SU-DHL-6 (cell line): ENCODE data around the gene KCNIP4.

Experiments
- H2AFZ ChIP-seq: fragments of 200-600 bp; sonication (generic); 2 replicates; pipeline ENCODE4 v1.6.1; 2014; ENCODE audit warnings: low read depth, mild to moderate bottlenecking, moderate library complexity, mixed read lengths, antibody characterized with exemption, low read length; ENCODE audit not compliant: severe bottlenecking
- H3F3A ChIP-seq: fragments of 200-600 bp; shearing (Covaris generic); 2 replicates; pipeline ENCODE4 v1.6.0; 2016; ENCODE audit warnings: antibody characterized with exemption, mild to moderate bottlenecking; ENCODE audit not compliant: insufficient read depth
- H3K27ac ChIP-seq: fragments of 200-600 bp; sonication (generic); 2 replicates; pipeline ENCODE4 v1.5.1; 2016; ENCODE audit warnings: low read depth, mild to moderate bottlenecking, low read length, moderate library complexity, mixed read lengths
- H3K27me3 ChIP-seq: fragments of 200-600 bp; sonication (generic), shearing (Covaris generic); 2 replicates; pipeline ENCODE4 v1.6.0; 2014; ENCODE audit warnings: mild to moderate bottlenecking, low read length
- H3K36me3 ChIP-seq: fragments of 200-600 bp; sonication (generic); 2 replicates; pipeline ENCODE4 v1.6.1; 2014; ENCODE audit warnings: mild to moderate bottlenecking, low read length, mixed read lengths
- H3K4me2 ChIP-seq: fragments of 300-600, 200-600 bp; shearing (Covaris generic), sonication (generic); 2 replicates; pipeline ENCODE4 v1.6.0; 2014; ENCODE audit warnings: low read length, low read depth, mild to moderate bottlenecking; ENCODE audit not compliant: poor library complexity, severe bottlenecking
- H3K4me3 ChIP-seq: fragments of 200-600 bp; sonication (generic); 2 replicates; pipeline ENCODE4 v1.5.1; 2014; ENCODE audit warnings: antibody characterized with exemption, low read length, mild to moderate bottlenecking, mixed read lengths; ENCODE audit not compliant: insufficient read depth, poor library complexity, severe bottlenecking
- H3K79me2 ChIP-seq: fragments of 200-600 bp; sonication (generic); 2 replicates; pipeline ENCODE4 v1.6.1; 2014; ENCODE audit warnings: mild to moderate bottlenecking, low read length, moderate library complexity; ENCODE audit not compliant: insufficient read depth
- H3K9ac ChIP-seq: fragments of 200-600 bp; sonication (generic); 2 replicates; pipeline ENCODE4 v1.7.0; 2014; ENCODE audit warnings: mild to moderate bottlenecking, low read length
- H3K9me2 ChIP-seq: fragments of 200-600 bp; sonication (generic); replicated peaks from 2 replicates; pipeline ENCODE4 v1.6.1; 2014; ENCODE audit warnings: low read length; ENCODE audit not compliant: insufficient read depth
- H3K9me3 ChIP-seq: fragments of 200-600 bp; sonication (generic); 2 replicates; pipeline ENCODE4 v1.6.1; 2014; ENCODE audit warnings: low read length, mixed read lengths; ENCODE audit not compliant: insufficient read depth
- H4K20me1 ChIP-seq: fragments of 200-600 bp; sonication (generic); 2 replicates; pipeline ENCODE4 v1.6.1; 2014; ENCODE audit warnings: low read depth, mild to moderate bottlenecking, antibody characterized with exemption, low read length, moderate library complexity, mixed read lengths
- EZH2phosphoT487 ChIP-seq: fragments of 200-600 bp; sonication (generic), shearing (Covaris generic); conservative IDR thresholded peaks from 2 replicates; pipeline ENCODE4 v1.6.1; 2018; ENCODE audit warnings: mild to moderate bottlenecking, antibody characterized with exemption, low read length, moderate library complexity, mixed read lengths
- TF ChIP-seq, protein P1 (sequence below): fragments of 200-600 bp; sonication (generic); IDR thresholded peaks from one replicate; pipeline ENCODE4 v1.5.1; 2017; ENCODE audit warnings: antibody characterized with exemption, mild to moderate bottlenecking, low read length, moderate library complexity; ENCODE audit not compliant: insufficient read depth, poor library complexity, severe bottlenecking

Gene KCNIP4

DNA sequence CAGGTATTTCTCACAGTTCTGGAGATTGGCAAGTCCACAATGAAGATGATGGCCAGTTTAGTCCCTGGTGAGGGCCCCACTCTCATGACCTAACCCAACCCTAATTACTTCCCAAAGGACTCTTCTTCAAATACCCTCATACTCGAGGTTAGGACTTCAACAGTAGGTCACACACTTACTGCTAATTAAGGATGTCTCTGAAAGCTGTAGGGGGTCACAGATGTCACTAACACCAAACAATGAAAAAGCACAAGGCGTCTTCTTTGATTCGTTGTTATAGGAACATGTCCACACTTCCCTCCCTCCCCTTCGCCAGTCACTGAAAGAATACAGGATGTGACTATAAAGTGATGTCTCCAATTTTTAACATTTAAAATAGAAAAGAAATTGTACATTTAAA lies 938.6 kb downstream of the KCNIP4 start:
- TF ChIP-seq EZH2phosphoT487, result no peak
- TF ChIP-seq, protein P1, sequence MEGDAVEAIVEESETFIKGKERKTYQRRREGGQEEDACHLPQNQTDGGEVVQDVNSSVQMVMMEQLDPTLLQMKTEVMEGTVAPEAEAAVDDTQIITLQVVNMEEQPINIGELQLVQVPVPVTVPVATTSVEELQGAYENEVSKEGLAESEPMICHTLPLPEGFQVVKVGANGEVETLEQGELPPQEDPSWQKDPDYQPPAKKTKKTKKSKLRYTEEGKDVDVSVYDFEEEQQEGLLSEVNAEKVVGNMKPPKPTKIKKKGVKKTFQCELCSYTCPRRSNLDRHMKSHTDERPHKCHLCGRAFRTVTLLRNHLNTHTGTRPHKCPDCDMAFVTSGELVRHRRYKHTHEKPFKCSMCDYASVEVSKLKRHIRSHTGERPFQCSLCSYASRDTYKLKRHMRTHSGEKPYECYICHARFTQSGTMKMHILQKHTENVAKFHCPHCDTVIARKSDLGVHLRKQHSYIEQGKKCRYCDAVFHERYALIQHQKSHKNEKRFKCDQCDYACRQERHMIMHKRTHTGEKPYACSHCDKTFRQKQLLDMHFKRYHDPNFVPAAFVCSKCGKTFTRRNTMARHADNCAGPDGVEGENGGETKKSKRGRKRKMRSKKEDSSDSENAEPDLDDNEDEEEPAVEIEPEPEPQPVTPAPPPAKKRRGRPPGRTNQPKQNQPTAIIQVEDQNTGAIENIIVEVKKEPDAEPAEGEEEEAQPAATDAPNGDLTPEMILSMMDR, result no peak
- Histone ChIP-seq H3K27me3 (no peaks in the 10 kb centered on the region), H3K4me2 (no peak overlapping the region), H3K36me3 (no peaks in the 10 kb centered on the region), H3K9me3 (no peaks in the 10 kb centered on the region), H3K4me3 (no peak overlapping the region), H3K9me2 (no peaks in the 10 kb centered on the region), H3K9ac (no peak overlapping the region), H3F3A (no peaks in the 10 kb centered on the region), H3K79me2 (no peaks in the 10 kb centered on the region), H4K20me1 (no peaks in the 10 kb centered on the region), H2AFZ (no peak overlapping the region), H3K27ac (no peak overlapping the region)

DNA sequence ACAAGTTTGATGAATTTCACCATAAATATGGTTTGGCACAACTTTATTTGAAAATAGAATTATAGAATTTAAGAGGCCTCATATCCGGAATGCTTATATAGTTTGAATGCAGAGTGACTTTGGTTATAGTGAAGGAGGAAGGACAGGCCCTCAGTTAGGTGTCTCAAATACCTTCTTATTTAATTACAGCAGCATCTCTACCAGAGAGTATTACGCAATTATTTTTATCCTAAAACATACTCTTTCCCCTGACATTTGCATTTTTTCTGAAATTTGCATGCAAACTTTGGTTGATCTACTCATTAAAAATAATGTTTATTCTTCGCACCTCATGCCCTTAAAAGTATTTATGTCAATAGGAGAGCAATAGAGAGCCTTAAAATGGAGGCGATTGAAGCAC lies 942.9 kb downstream of the KCNIP4 start:
- no peaks in the 10 kb centered on the region for H3F3A ChIP-seq
- H3K9me3 ChIP-seq, result no peaks in the 10 kb centered on the region
- H3K36me3 ChIP-seq, result no peaks in the 10 kb centered on the region
- H3K27me3 ChIP-seq, result no peaks in the 10 kb centered on the region
- no peaks in the 10 kb centered on the region for H3K79me2 ChIP-seq
- H3K9ac ChIP-seq, result no peak overlapping the region
- no peak for TF ChIP-seq EZH2phosphoT487
- TF ChIP-seq, protein P1, result no peak
- H3K4me3 ChIP-seq, result no peak overlapping the region
- H2AFZ ChIP-seq, result no peak overlapping the region
- no peaks in the 10 kb centered on the region for H4K20me1 ChIP-seq
- H3K9me2 ChIP-seq, result no peaks in the 10 kb centered on the region
- no peak overlapping the region for H3K4me2 ChIP-seq
- no peak overlapping the region for H3K27ac ChIP-seq

DNA sequence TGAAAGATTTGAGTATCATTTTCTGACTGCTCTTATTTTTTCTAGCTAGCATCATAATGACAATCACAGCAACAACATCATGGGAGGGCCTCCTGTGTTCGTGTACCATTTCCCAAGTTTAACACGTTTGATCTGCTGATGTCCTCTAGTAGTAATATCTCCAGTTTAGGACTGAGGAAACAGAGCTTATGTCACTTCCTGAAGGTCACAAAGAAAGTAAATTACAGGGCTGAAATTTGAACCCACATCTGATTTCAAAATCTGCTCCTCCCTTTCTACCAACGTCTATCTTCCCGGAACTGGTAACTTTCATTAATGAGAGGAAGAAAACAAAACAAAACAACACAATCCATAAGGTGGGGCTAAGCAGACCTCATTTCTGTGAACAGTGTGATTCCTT lies 945.6 kb downstream of the KCNIP4 start:
- Histone ChIP-seq H3F3A (no peaks in the 10 kb centered on the region), H3K27me3 (no peaks in the 10 kb centered on the region), H2AFZ (no peak overlapping the region), H3K4me3 (no peak overlapping the region), H3K9me2 (no peaks in the 10 kb centered on the region), H3K79me2 (no peaks in the 10 kb centered on the region), H3K36me3 (no peaks in the 10 kb centered on the region), H3K9ac (no peak overlapping the region), H3K27ac (no peak overlapping the region), H3K4me2 (no peak overlapping the region), H3K9me3 (no peaks in the 10 kb centered on the region), H4K20me1 (no peaks in the 10 kb centered on the region)
- TF ChIP-seq EZH2phosphoT487, result no peak
- TF ChIP-seq, protein P1, result no peak

DNA sequence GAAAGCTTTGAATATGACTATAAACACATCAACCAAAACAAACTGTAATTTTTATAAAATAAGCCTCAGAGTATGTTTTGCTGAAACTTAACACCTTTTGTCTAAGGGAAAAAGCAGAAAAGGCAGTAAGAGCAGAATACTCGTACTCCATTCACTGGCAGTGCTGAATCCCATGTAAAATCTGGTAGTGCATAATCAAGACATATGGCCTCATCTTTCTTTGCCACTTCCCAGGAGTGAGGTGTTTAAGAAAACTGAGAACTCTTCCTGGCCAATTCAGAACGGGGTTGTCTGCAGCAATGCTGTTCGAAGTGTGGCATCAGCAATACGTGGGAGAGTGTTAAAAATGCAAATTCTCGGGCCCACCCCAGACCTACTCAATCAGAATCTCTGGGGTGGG lies 946.3 kb downstream of the KCNIP4 start:
- H2AFZ ChIP-seq, result no peak overlapping the region
- no peaks in the 10 kb centered on the region for H3F3A ChIP-seq
- H3K4me2 ChIP-seq, result no peak overlapping the region
- H3K9ac ChIP-seq, result no peak overlapping the region
- no peaks in the 10 kb centered on the region for H4K20me1 ChIP-seq
- H3K36me3 ChIP-seq, result no peaks in the 10 kb centered on the region
- no peaks in the 10 kb centered on the region for H3K9me2 ChIP-seq
- no peaks in the 10 kb centered on the region for H3K9me3 ChIP-seq
- TF ChIP-seq, protein P1, result no peak
- TF ChIP-seq EZH2phosphoT487, result no peak
- H3K79me2 ChIP-seq, result no peaks in the 10 kb centered on the region
- H3K27ac ChIP-seq, result no peak overlapping the region
- no peaks in the 10 kb centered on the region for H3K27me3 ChIP-seq
- no peak overlapping the region for H3K4me3 ChIP-seq
